Stimulated activated CD8-positive, alpha-beta memory T cell treated with anti-CD3 and anti-CD28 coated beads, Interleukin-7, amount 100 ng/mL, for 4 hours (primary cell): Measurements from ENCODE around the gene C14orf180.

ENCODE experiments used
- DNase-seq, 2 donors: peaks; one replicate each; pipeline ENCODE4 v3.0.0-alpha.2; 2020; ENCODE audit warnings: low read depth in 2 of 2

The C14orf180 gene

DNA sequence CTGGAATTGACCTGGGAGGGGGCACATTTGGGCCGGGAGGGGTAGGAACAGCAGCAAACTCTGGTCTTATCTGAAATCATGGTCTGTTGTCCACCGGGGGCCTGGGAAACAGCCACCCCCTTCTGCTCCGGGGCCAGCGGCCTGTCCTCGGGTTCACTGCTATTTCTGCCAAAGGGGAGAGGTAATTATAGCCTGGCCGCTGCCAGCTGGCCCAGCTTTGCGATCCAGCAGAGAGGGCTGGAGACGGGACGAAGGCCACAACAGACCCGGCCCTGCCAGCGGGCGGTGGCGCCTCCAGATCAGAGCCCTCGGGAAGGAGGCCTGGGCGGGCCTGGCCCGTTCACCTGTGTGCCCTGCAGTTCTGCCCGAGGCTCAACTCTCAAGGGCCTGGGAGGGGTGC is at the start of gene C14orf180:
Gene C14orf180, plus strand, starts transcription at position 258 of the 400 bp plus-strand sequence. CDS start 6,667 bp downstream, outside the sequence.
- no peak for DNase-seq

- DNase-seq: no peak
Measured at GRCh38 chr14:104530646-104531045, 48.9 kb upstream of the C14orf180 start.

GRCh38 chr14:104531421-104532190 is 48.0 kb upstream of the C14orf180 start:
- no peak for DNase-seq

GRCh38 chr14:104532191-104532555 is 47.4 kb upstream of the C14orf180 start:
- no peak for DNase-seq

GRCh38 chr14:104534036-104534435 is 45.5 kb upstream of the C14orf180 start:
- DNase-seq: no peak

DNA sequence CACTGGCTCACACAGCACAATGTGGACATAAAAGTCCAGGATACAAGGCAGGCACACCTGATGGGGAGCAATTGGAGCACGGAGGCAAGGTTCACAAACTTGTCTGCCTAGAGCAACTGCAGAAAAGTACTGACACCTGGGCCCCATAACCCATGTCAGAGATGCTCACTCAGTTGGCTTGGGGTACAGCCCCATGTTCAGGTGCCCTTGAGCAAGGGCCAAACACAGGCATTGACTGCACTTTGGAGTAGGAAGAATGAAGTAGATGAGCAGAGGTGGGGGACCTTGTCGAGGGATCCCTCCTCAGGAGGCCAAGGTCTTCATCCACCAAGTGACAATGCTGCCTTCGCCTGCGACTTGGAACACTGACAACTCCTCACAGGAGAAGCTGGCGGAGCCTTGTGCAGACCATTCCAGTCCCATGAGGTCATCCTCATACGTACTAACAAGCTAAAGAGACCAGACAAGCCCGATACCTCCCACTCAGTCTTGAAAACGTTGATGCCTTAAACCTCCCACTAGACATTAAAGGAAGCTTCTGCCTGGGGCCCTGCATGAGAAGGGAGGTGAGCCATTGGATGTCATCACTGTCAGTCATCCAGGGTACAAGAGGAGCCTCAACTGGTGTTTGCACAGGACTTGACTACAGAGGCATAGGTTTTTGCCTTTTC is 42.5 kb upstream of the C14orf180 start:
- DNase-seq: no peak

DNA sequence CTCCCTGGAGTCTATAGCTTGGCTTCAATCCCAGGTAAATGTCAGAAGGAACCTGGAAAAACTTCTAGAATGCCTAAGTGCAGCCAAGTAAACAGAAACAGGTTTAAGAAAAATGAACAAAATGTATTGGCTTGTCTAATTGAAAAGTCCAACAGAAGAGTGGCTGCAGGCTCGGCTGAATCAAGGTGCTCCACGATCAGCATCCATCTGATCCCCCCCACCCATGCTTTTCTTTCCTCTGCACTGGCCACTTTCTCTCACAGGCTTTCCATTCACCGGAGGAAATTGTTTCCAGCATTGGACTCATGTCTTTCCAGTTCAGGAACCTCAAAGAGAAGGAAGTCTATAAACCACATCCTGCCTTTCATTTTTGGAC is 42.0 kb upstream of the C14orf180 start:
- DNase-seq: no peak

DNA sequence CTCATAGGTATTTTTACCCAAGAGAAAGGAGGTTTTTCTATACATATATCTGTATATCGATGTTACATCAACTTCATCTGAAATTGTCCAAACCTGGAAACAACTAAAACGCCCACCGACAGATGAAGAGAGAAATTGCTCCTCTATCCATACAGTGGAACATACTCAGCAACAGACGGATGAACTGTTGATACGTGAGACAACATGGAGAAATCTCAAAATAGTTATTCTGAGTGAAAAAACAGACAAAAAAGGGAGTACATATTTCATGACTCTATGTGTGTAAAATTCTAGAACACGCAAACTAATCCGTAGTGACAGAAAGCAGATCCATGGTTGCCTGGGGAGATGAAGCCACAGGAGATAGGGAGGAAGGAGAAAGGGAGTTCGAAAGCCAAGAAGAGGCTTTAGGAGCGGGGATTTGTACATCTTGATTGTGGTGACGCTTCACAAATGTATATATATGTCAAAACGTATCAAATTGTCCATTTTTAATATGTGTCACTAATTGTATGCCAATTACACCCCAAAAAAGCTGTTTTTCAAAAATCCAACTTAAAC is 37.6 kb upstream of the C14orf180 start:
- DNase-seq: no peak

- no peak for DNase-seq
Measured at GRCh38 chr14:104542871-104543830, 36.4 kb upstream of the C14orf180 start.

GRCh38 chr14:104544362-104544961 is 35.1 kb upstream of the C14orf180 start:
- no peak for DNase-seq

GRCh38 chr14:104545151-104545941 is 34.2 kb upstream of the C14orf180 start:
- DNase-seq: no peak

DNA sequence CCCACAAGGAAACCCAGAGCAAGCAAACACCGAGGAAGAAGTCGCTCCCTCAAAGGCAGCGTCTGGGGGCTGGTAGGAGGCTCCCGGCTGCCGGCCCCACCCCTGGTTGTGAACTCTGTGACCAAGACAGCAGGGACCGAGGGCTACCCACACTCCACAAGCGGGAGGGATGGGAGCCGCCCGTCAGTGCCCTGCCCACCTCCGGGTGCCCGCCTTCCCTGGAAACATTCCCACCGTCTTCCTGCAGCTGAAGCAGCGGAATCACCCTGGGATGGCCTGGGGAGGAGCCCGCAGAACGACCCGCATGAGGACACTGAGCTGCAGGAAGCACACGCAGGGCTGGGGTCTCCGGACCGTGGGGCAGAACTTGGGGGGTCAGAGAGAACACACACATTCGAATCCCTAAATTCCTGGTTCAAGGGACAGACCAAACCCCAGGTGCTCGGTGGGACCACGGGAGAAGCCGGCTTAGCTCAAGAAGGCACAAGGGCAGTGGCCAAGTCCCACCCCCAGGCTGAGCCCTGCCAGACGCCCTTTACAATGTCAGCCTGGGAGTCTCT is 33.5 kb upstream of the C14orf180 start:
- DNase-seq: no peak

DNA sequence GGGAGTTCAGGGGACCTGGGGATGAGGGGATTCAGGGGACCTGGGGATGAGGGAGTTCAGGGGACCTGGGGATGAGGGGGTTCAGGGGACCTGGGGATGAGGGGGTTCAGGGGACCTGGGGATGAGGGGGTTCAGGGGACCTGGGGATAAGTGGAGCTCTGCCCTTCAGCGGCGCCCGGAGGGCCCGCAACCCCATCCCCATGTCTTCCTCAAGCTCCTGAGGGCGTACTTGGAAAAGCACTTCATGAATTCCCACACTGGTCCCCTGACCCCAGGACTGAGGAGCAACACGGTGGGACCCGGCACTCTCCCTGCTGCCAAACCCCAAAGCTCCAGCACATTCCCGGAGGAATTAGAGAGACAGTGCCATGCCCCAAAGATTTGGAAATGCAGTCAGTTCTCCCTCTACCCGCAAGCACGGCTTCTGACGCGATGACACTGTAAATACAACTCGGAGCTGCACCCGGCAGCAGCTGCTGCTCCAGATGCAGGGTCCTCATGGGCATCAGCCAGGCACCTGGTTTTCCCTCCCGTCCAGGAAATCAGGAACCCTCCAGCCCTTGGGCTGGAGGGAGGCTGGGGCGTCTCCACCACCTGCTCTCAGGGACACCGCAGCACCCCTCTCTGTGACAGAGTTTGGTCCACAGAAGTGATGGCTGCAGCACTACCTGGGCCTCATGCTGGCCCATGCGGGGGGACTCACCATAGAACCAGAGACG is 32.8 kb upstream of the C14orf180 start:
- no peak for DNase-seq

DNA sequence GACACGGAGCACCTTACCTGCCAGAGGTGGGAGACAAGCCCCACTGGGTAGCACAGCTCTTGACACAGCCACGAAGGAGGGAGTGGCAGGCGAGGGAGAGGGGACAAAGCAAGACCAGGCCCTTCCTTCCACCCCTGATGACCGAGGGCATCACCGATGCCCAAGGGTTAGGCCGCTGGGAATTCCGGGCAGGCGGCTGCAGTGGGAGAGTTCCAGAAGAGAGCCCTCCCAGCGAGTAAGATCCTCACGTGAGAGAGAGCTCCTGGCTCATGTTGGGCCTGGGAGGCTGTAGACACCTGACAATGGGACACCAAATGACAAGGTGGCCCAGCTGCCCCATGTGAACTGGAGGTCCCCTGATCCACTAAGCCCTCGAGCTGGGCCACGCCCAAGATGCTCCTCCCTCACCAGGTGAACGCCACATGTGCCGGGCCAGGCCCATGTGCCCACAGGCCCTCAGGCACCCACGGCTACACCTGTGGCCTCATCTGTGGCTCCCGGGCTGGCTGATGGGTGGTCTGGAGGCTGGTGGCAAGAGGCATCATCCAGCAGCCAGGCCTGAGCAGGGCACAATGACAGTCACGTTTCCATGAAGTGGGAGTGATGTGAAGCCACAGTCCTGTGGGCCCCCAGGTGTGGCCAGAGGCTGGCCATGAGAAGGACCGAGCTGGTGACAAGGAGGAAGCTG is 32.1 kb upstream of the C14orf180 start:
- DNase-seq: no peak

DNA sequence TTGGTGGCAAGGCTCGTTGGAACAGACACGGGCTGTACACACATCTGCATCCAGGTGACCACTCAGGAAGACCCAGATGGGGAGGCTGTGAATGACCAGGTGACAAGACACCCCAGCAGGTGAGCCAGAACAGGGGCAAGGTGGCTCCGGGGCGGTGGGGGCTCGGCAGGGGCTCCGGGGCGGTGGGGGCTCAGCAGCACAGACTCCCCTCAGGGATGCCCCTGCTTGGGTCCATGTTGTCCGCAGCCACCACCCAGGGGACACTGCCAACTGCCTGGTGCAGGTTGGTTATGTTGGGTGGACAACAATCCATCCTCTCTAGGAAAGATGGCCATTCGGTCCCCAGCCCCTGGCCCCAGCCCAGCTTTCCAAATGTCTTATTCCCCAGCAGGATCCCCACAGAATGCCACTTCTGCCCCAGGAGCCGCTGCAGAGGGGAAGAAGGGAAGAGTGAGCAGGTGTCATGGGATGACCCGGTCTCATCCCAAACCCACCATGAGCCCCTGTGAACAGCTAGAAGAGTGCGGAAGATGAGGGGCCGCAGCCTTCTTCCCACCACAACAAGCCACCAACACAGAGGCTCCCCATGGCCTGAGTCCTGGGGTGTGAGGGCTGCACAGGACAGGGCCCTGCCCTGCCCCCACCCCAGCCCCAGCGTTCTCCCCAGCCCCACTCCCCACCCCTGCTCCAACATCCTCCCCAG is 31.4 kb upstream of the C14orf180 start:
- no peak for DNase-seq

GRCh38 chr14:104548802-104549535 is 30.6 kb upstream of the C14orf180 start:
- DNase-seq: no peak

GRCh38 chr14:104549536-104550339 is 29.8 kb upstream of the C14orf180 start:
- no peak for DNase-seq
